Epithelial cell of esophagus (primary cell): Measurements from ENCODE around the gene ALDOC.

Experiments
- DNase-seq: peaks from one replicate; pipeline ENCODE4 v3.0.0; 2010; ENCODE audit warnings: low read depth
- H3K4me3 ChIP-seq: 2 replicates; pipeline ENCODE4 v1.5.1; 2011; ENCODE audit warnings: mild to moderate bottlenecking, low read length, control low read depth
- TF ChIP-seq, protein P1 (sequence below): IDR thresholded peaks from 2 replicates; pipeline ENCODE4 v1.5.1; 2011; ENCODE audit warnings: low read depth, mild to moderate bottlenecking, low read length, control low read depth, inconsistent platforms; ENCODE audit not compliant: insufficient read depth; ENCODE audit errors: missing control alignments

Gene ALDOC

DNA sequence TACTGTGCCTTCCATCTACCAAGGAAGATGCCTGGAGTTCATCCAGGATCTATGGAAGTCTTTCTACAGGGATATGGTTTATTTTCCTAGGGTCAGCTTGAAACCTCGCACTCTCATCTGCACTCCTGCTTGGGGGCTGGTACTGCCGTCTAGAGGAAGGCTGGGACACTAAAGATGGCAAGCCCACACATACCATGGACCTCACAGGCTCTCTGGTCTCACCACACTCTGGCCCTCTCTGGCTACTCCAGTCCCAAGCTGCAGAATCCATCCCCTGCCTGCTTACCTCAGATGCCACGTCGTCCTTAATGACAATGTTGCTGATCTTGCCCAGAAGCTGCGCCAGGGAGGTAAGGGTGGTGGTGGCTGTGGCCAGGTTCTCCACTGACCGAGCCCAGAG is 22.1 kb downstream of the ALDOC start:
- no peak for DNase-seq
- TF ChIP-seq, protein P1, sequence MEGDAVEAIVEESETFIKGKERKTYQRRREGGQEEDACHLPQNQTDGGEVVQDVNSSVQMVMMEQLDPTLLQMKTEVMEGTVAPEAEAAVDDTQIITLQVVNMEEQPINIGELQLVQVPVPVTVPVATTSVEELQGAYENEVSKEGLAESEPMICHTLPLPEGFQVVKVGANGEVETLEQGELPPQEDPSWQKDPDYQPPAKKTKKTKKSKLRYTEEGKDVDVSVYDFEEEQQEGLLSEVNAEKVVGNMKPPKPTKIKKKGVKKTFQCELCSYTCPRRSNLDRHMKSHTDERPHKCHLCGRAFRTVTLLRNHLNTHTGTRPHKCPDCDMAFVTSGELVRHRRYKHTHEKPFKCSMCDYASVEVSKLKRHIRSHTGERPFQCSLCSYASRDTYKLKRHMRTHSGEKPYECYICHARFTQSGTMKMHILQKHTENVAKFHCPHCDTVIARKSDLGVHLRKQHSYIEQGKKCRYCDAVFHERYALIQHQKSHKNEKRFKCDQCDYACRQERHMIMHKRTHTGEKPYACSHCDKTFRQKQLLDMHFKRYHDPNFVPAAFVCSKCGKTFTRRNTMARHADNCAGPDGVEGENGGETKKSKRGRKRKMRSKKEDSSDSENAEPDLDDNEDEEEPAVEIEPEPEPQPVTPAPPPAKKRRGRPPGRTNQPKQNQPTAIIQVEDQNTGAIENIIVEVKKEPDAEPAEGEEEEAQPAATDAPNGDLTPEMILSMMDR: peak; percentile 44
- H3K4me3 ChIP-seq: no peak overlapping the region

DNA sequence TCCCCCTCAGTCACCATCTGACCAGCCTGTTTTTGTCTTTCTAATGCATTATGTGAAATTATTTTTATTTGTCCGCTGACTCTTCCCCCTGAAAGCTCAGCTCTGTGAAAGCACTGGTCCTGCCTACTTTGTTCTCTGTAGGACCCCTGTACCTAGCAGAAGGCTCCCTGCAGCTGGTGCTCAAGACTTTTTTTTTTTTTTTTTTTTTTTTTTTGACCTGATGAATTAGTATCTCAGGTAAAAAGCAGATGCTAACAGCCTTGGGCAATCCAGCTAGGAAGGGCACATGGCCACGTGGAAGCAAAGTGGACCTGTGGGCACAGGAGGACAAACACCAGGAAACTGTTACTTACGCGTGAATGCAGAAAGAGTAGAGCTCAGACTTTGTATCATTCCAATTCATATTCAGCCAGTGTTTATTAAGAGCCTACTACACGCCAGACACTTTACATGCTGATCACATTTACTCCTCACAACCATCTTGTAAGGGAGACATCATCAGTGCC is 23.6 kb downstream of the ALDOC start:
- no peak for DNase-seq
- TF ChIP-seq, protein P1: no peak
- no peak overlapping the region for H3K4me3 ChIP-seq

DNA sequence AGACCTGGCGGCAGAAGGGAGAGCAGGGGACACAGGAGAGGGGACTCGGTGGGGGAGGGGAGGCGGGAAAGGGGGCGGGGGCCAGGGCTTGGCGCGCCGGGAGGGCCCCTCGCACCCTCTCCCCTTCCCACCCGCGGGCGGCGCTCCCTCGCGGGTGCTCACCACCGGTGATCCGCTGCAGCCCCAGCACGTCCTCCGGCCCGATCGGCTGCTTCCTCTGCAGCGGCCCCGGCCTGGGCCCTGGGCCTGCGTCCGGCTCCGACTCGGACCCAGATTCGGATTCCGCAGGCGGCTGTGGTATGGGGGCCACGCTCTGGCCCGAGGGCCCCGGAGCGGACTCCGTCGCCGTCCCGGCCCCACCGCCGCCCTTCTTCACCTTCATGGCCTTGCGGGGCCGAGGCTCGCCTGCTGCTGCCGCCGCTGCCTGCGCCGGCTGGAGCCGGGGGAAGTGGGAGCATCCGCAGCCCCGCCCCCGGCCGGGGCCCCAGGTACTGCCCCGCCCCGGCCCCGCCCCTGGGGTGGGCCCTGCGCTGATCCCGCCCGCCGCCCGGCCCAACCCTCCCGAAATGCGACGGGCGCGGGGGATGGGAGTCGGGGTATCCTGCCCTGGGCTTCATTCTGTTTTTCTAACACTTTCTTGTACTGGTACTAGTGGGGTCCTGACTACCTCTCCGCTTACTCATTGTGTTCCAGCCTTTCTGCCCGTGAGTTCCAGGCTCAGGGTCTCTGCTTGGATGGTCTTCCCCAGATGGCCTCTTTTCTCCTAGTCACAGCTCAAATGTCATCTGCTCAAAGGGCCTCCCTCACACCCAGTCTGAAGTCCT is 24.3 kb downstream of the ALDOC start, which contains the start of gene UNC119:
UNC119 (minus strand) TSS at position 449 of the 824 bp plus-strand sequence; CDS start at position 382, 67 bp downstream.
- peak within 1 kb of the TSS; percentile 68 for H3K4me3 ChIP-seq
- peak; percentile 78 for DNase-seq
- TF ChIP-seq, protein P1: no peak

DNA sequence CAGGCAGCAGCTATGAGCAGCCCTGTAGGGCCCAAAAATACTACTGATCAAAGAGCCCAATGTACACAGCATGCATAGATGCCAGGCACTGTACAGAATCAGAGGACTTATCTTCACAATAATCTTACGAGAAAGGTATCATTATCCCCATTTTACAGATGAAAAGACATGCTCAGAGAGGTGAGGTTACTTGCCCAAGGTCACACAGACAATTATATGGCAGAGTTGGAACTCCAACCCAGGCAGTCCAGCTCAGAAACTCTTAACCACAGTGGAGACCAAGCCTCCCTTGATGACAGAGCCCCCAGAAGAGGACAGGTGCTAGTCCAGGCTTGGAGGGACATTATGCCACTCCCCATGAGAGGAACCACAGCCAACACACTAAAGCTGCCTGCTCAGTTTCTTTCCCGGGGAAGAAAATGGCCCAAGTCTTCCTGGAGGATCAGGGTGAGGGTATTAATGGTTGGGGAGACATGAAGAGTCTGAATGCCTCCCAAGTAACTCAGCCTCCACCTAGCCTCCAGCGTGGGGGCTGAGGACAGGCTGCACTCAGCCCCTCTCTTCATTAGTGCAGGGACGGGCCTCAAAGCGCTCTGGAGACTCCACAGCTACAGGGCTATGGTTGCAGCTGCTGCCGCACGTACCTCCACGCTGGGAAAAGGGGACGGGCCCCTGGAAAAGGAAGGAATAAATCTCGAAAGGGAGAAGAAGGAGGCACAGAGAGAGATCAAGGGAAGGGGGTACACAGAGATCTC is 25.1 kb downstream of the ALDOC start:
- DNase-seq: no peak
- TF ChIP-seq, protein P1: no peak
- peak overlapping the region; percentile 68 for H3K4me3 ChIP-seq

DNA sequence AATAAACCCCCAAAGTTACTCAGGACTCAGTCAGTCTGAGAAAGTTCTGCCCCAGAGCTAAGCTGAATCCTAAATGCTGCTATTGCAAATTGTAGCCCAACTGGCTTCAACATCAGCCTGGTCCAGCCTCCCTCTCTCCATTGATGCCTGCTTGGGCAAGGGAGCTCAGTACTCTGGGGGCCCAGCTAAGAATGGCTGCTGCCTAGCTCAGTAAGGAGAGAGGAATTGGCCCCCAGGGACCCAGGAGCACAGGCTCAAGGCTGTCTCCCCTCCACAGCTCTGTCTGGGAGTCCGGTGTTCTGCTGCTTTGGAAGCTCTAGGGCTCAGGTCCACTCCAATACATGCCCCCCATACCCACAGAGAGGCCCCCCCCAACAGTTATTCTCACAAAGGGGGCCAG is 25.8 kb downstream of the ALDOC start:
- DNase-seq: no peak
- H3K4me3 ChIP-seq: no peak overlapping the region
- TF ChIP-seq, protein P1: no peak

DNA sequence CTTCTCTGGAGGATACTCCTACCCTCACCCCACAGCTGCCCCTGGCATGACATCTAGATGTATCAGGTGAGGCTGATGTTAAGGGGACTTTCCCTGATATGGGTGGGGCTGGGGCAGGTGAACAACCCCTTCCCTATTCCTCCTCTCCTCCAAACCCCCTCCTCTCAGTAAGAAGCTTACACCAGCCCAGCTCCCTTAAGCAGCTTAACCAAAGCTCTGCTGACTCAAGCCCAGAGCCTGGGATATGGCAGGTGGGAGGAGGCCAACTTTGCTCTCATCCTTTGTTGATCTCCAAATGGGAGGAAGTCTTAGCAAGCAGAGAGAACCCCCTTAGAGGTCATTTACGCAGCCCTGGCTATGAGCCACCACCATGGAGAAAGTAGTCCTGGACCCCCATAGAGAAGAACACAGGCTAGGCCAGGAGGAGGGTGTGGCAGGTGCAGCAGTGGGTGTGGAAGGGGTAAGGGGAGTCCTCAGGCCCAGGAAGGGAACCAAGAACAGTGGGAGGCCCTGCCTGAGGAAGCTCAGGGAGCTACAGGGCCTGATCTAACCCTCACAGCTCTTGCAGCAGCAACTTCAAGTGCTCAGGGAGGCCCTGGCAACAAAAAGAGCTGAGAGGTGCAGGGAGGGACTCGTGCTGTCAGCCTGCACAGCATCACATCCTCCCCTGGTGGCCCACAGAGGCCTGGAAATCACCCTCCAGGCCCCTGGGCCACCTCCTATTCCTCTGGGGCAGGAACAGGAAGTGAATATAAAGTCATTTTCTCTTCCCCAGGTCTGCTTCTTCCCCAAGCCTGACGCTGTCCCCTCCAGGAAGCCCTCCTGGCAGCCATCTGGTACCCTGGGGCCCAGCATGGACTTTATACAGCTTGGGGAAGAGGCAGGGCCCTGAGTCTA is 27.2 kb downstream of the ALDOC start:
- DNase-seq: no peak
- no peak overlapping the region for H3K4me3 ChIP-seq
- TF ChIP-seq, protein P1: no peak
